K562 (cell line): ENCODE data around the gene PKD1. TPM values are rescaled to one million over a fixed set of nuclear protein-coding genes. Genes with fewer than 3 reads are reported as not detected.

ENCODE experiments used
- DPF2 ChIP-seq: fragments of 450-650 bp; IDR thresholded peaks from 2 replicates; pipeline ENCODE4 v1.6.1; 2016
- JUNB ChIP-seq: fragments of 450-650 bp; formaldehyde crosslinking; conservative IDR thresholded peaks from 2 replicates; pipeline ENCODE4 v1.4.0; 2020; ENCODE audit warnings: mild to moderate bottlenecking
- MGA ChIP-seq: fragments of 450-650 bp; IDR thresholded peaks from 2 replicates; pipeline ENCODE4 v1.6.1; 2016; ENCODE audit warnings: mild to moderate bottlenecking, moderate library complexity
- MXD1 ChIP-seq: fragments of 250-450 bp; sonication (Bioruptor Pico); IDR thresholded peaks from 2 replicates; pipeline ENCODE4 v1.8.0; 2021; ENCODE audit warnings: borderline replicate concordance, mild to moderate bottlenecking, moderate library complexity; ENCODE audit not compliant: poor library complexity, severe bottlenecking
- NFXL1 ChIP-seq: fragments of 450-650 bp; formaldehyde crosslinking; IDR thresholded peaks from 2 replicates; pipeline ENCODE4 v1.4.0; 2021; ENCODE audit warnings: mild to moderate bottlenecking
- POU5F1 ChIP-seq: fragments of 150-350 bp; IDR thresholded peaks from 2 replicates; pipeline ENCODE4 v1.6.1; 2014; ENCODE audit warnings: borderline replicate concordance, low read length, low read depth, mild to moderate bottlenecking; ENCODE audit not compliant: partially characterized antibody
- RBM22 ChIP-seq: fragments of 200-400 bp; formaldehyde crosslinking; IDR thresholded peaks from 2 replicates; pipeline ENCODE4 v1.6.1; 2018; ENCODE audit warnings: low read length, low read depth; ENCODE audit not compliant: poor library complexity, severe bottlenecking
- TGIF2 ChIP-seq: sonication (generic); formaldehyde crosslinking; IDR thresholded peaks from 2 replicates; pipeline ENCODE4 v1.8.1; 2022; ENCODE audit warnings: mild to moderate bottlenecking, missing genetic modification reagents, moderate library complexity
- ZBTB12 ChIP-seq: fragments of 250-450 bp; sonication (Bioruptor Pico); IDR thresholded peaks from 2 replicates; pipeline ENCODE4 v1.4.0; 2020
- ZNF133 ChIP-seq: fragments of 250-450 bp; sonication (Bioruptor Pico); IDR thresholded peaks from 2 replicates; pipeline ENCODE4 v1.4.0; 2020; ENCODE audit warnings: mild to moderate bottlenecking
- ZNF780A ChIP-seq: fragments of 250-450 bp; sonication (Bioruptor Pico); IDR thresholded peaks from 2 replicates; pipeline ENCODE4 v1.5.0; 2021; ENCODE audit warnings: mild to moderate bottlenecking
- polyA plus RNA-seq, 8 experiments: library from polyadenylated mRNA; depleted of rRNA in 4 of 8; stranded (reverse) in 5 of 8; unstranded in 3 of 8; fragments of >200 nt; fragmentation: Nextera tagmentation in 2 of 8; fragmentation: Illumina TruSeq in 1 of 8; extraction: Ambion mirVana in 2 of 8; extraction: Trizol in 1 of 8; gene quantifications; 2 replicates each; pipeline versions ENCODE4 v1.2.1 to v1.2.3, GENCODE V29; 2011 to 2014; ENCODE audit warnings: inconsistent platforms in 1 of 8, missing spikeins in 1 of 8
- total RNA-seq, 7 experiments: library from RNA; depleted of rRNA in 6 of 7; stranded (reverse); fragments of >200 nt in 6 of 7; fragmentation: Illumina TruSeq in 2 of 7; extraction: Trizol in 2 of 7; gene quantifications; 2 replicates each; pipeline versions ENCODE4 v1.2.1 to v1.2.3, GENCODE V29; 2011 to 2021; ENCODE audit warnings: low replicate concordance in 1 of 7

PKD1 gene
- total and polyA plus RNA-seq, 9 of the 15 experiments (the other 6 are each of a cell fraction or from before 2014, with no cell fraction given), result 0.23 to 93.5 (median 12.6) TPM

GRCh38 chr16:2048116-2048543, 87.6 kb downstream of the PKD1 start (continued):
- TF ChIP-seq NFXL1, result no peak
- no peak for TF ChIP-seq ZNF780A (CRISPR knock-in tag)
- TF ChIP-seq TGIF2 (CRISPR knock-in tag), result peak; percentile 3; the same call in 1 of the 2 replicates
- no peak for TF ChIP-seq RBM22
- TF ChIP-seq MGA, result no peak
- no peak for TF ChIP-seq MXD1
- no peak for TF ChIP-seq POU5F1
- TF ChIP-seq JUNB (CRISPR knock-in tag), result no peak
- TF ChIP-seq ZNF133 (CRISPR knock-in tag), result no peak
- no peak for TF ChIP-seq ZBTB12 (CRISPR knock-in tag)
- no peak for TF ChIP-seq DPF2
